Amniotic epithelial cell (primary cell): ENCODE results near the gene LOXL3.
"Not testable (repeated sequence)": the region's sequence is repeated elsewhere in the genome, so short reads cannot be mapped to it uniquely, and the experiment has no call there.

Experiments used
- DNase-seq: peaks from one replicate; pipeline ENCODE4 v3.0.0-alpha.2; 2010; ENCODE audit warnings: low read depth

LOXL3 gene

DNA sequence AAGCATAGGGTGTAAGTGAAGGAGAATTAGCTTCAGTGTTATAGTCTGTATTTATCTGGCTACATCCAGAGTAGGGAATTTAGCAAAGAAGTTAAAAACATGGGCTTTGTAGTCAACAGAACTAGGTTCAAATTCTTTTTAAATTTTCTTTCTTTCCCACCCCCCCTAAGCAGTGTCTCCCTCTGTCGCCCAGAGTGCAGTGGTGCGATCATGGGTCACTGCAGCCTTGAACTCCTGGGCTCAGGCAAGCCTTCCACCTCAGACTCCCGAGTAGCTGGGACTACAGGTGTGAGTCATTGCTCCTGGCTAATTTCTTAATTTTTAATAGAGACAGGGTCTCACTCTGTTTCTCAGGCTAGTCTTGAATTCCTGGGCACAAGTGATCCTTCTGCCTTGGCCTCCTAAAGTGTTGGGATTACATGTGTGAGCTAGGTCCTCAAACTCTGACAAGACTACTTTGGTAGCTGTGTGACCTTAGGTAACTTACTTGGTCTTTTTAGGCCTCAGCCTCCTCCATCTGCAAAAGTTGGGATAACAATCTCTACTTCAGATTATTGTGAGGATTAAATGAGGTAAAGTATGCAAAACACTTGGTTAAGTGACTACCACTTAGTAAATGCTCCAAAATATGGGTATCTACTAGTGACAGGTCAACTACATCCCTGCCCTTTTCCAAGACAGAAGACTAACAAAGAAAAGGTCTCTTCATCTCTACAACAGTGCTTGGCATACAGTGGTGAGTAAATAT lies 18.6 kb upstream of the LOXL3 start:
- DNase-seq = no peak

DNA sequence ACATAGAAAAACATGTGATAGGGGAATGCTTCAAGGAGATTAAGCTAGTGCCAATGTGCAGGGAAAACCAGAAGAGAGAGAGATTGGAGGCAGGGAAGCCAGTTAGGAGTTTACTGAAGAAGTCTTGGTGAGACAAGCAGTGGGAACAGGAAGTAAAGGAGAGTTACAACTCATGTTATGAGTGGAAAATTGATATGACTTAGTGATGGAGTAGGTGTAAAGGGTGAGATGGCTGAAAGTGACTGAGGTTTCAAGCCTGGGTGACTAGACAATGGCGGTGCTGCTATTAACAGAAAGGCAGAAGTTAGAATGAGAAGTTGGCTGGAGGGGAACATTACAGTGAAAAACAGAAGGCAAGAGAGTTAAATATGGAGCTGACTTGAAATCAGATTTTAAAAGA lies 17.3 kb upstream of the LOXL3 start:
- no peak for DNase-seq

DNA sequence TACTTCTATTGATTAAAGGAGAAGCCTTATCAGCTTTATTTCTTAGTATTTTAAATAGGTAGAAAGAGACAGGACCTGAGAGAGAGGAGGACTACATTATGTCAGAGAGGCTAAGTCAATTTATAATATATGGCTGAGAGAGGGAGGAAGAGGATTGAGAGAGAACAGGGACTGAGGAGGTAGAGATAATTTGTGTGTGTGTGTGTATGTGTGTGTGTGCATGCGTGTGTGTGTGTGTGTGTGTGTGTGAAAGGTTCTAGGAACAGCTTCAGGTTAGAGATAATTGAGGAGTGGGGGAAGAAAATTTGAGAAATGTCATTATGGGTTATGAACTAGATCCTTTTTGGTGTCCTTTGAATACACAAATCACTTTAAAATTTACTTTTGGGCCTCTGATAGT lies 15.9 kb upstream of the LOXL3 start:
- DNase-seq = no peak

- peak; percentile 87 for DNase-seq
Measured at GRCh38 chr2:74567881-74568280, 14.1 kb upstream of the LOXL3 start.

GRCh38 chr2:74566754-74567085 lies 13.0 kb upstream of the LOXL3 start:
- peak; percentile 56 for DNase-seq

- no peak for DNase-seq
Measured at GRCh38 chr2:74566076-74566753, 12.5 kb upstream of the LOXL3 start.

GRCh38 chr2:74564222-74564621 lies 10.5 kb upstream of the LOXL3 start:
- DNase-seq = peak; percentile 28

DNA sequence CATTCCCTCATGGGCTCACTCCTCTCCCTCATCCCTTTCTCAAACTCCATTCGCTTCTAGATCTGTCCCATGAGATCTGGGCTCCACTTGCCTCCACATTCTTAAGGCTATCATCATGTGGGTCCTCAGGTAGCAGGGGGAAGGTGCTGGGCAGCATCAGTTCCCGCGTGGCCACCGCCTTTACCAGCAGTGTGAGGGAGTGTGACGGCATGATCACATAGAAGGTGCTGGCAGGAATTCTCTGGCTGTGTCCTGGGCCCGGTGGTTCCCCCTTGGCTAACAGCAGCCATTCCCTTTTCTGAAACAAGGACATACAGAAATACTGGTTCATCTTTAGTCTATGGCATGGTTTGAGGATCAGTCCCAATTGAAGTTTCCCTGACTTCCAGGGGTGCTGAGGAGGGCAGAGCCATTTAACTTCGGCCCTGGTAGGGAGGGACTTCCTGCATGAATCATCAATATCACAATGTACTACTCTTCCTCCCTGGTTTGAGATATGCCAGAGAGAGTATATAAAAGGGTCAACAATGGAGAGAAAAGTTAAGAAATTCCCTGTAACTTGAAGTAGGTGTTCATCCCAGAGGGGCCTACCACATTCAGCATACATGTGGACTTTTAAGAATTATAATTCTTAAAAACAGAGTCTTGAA lies 8.5 kb upstream of the LOXL3 start:
- no peak for DNase-seq

DNA sequence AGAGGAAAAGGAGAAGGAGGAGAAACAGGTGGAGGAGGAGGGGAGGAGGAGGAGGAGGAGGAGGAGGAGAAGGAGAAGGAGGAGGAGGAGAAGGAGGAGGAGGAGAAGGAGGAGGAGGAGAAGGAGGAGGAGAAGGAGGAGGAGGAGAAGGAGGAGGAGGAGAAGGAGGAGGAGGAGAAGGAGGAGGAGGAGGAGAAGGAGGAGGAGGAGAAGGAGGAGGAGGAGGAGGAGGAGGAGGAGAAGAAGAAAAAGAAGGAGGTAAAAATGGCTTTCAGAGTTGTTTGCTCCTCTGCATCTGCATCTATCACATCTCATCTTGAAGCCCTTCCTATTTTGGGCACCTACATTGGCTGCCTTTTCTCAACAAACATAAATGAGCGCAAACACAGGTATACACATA lies 7.3 kb upstream of the LOXL3 start:
- DNase-seq = not testable (repeated sequence)

DNA sequence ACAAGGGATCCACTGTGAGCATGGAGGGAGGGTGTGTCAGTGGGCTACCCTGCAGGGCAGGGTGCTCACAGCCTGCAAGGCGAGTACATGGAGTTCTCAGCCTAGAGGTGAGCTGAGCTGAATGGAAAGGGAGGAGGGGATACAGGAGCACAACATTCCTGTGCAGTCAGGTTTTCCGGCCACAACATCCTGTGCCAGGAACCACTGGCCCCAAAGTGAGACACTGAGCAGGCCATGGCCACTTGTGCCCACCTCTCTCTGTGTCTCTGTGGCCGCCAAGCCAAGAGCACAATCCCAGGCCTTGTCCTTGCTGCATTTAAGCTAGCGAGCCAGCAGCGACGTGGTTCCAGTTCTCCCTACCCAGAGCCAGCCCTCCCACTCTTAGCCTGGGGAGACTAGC lies 6.8 kb upstream of the LOXL3 start:
- DNase-seq = no peak

DNA sequence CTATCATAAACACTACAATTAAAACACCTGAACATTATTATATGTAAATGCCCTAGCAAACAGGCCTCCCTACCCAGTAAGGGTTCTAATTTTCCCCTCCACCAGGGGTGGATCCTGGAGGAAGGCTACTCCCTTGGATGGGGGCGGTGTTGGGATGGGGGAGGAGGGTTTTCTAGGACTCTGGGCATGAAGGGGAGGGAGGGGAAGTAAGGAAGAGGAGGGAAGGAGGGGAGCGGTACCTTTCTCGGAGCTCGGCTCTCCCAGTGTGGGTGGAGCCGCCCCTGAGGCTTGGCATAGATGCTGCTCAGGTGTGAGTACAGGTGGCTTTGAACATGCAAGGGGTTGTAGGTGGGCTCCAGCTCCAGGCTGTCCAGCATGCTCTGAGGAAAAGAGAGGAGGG lies 6.2 kb upstream of the LOXL3 start:
- DNase-seq = no peak

DNA sequence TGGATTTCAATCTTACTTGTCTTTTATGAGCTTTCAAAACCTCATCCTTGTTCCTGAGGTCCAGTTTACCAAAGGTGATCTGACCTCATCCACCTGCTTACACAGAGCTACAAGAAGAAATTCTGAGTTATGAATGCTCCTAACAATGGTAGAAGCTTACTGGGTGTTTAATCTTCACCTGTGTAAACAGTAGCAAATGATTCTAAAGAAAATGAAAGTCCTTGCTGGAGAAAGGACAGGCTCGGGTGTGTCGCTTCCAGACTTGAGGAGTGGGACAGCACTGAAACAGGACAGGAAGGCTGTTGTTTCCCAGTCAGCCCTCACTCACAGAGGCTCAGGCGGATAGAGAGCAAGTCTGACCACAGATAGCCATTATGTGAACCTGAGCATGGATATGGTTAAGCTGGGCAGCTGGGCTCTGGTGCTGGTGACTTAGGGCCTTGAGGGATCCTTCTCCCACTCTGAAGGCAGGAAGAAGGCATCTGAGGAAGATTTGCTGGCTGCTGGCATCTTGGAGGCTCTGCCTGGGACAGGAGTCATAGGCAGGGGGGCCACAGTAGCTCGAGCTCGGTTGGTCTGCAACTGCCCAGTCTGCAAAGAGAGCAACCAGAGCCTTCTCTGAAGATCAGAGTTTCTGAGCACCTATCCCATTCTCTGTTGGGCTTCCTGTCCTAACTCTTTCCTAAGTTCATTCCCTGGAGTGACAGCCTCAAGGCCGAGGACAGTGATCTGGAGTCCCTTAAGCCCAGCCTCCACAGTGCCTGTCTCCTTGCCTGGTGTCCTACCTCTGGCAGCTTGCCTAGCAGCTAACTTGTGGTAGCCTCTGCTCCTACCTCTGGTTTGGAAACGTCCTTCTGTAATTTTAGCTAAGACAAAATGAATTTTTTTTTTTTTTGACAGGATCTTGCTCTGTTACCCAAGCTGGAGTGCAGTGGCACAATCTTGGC lies 4.8 kb upstream of the LOXL3 start:
- no peak for DNase-seq

DNA sequence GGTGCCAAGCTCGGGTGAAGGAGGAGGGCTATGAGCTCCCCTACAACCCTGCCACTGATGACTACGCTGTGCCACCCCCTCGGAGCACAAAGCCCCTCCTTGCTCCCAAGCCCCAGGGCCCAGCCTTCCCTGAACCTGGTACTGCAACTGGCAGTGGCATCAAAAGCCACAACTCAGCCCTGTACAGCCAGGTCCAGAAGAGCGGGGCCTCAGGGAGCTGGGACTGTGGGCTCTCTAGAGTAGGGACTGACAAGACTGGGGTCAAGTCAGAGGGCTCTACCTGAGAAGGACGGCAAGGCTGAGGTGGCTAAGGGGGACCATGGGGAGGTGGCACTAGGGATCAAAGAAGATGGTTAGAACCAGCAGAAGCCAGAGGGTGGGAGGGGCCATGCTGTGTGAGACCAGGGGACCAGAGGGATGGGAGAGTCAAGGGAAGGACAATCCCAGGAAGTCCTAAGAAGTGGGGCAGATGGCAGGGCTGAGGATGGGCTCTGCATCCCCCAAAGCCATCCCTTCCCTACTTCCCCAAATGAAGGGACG lies 3.2 kb upstream of the LOXL3 start:
- DNase-seq = no peak

GRCh38 chr2:74556159-74556558 lies 2.4 kb upstream of the LOXL3 start:
- no peak for DNase-seq

DNA sequence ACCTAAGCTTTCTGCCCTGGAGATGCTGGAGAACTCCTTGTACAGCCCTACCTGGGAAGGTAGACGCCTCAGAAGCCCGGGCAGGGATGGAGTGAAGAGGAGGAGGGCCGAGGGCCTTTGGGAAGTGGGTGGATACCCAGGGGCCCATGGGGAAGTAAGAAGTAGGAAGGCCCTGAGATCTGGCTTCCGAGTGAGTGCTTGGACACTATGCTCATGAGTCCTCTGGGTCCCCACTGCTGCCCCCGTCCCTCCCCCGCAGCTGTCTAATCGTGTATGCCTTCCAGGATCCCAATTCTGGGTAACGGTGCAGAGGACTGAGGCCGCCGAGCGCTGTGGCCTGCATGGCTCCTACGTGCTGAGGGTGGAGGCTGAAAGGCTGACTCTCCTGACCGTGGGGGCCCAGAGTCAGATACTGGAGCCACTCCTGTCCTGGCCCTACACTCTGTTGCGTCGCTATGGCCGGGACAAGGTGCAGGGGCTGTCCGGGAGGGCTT lies 1.9 kb upstream of the LOXL3 start:
- no peak for DNase-seq

GRCh38 chr2:74554820-74555531 lies 1.2 kb upstream of the LOXL3 start:
- peak; percentile 27 for DNase-seq

DNA sequence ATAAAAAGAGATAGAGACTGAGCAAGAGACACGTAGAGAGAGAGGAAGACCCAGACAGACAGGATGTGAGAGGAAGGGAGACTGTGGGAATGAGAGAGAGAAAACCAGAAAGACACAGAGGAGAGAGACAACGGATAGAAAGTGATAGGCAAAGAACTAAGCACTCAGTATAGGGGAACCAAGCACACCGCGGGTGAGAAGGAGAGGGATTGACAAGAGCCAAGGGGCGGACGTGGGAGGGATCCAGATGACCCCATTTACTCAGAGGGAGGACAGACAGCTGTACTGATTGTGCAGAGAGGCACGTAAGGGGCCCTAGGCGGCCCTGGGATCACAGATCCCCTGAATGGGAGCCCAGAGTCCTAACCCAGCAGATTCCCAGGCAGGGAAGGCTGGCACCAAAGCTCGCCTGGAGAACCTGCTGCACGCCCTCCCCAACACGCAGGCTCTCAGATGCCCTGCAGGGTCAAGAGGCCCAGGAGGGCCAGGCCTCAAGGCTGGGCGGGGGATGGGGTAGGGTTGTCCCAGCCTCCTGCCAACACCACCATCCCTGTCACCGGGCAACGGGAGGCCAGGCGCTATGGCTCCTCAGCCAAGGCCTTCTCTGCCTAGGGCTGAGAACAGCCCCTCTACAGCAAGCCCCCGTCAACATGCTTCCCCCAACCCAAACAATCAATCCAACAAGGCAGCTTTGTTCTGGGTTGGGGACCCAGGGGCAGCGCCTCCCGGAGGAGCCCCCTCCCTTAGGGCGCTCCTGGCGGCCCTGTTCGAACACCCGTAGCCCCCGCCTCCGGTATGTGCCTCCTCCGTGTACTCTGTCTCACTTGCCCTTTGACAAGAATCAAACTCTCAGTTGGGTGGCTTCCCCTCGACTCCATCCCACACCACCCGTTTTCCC lies 579 bp downstream of the LOXL3 start:
- DNase-seq = peak; percentile 31

DNA sequence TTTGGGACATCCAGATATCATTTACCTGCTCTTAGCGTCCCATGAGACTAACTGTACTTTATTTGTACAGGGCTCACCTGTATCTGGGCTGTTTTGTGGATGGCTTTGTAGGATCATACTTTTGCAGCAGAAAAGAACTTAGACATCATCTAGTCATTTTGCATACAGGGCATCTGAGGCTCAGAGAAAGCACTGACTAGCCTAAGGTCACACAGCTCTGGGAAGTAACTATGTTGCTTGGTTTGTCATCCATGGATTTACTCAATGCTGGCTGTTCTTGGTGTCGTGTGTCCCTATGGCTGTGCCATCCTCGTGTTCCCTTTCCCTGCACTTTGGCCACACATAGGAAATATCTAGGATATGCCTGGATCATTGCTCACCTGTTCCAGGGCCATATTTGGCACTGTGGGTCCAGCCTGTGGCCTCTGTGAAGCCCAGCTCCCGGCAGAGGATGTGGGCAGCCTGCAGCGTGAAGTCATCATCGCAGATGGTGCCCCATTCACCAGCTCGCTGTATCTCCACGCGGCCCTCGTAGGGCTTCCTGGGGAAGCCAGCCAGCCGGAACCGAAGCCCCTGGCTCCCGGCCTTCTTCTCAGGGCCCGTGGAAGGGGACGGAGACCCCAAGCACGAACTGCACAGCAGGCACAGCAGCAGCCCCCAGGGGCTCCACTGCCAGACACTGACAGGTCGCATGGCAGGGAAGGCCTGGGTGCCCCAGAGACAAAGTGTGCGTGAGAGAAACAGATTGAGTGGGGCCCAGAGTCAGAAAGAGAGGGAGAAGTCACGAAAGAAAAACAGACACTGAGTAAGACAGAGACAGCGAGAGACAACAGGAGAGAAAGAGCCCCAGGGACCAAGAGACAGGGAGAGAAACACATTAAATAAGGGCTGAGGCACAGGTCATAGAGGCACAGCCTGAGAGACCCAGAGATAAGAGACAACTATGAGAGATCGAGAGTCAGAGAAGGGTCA lies 1.5 kb downstream of the LOXL3 start:
- DNase-seq = no peak

DNA sequence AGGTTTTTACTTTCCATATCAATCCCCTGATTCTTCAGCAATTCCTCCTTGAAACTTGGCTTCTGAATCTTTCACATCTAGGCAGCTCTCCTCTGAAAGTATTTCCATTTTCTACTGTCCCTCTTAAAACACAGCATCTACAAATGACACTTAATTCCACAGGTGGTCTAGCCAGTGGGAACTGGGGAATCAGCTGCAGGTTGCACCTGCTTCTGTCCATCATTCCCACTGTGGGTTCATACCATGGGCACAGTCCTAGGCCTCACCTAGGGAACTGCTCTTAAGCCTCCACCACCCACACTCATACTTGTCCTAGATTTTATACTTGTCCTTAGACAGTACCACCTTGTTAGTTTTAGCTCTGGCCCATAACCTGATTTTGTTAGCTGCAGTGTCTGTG lies 2.2 kb downstream of the LOXL3 start:
- DNase-seq = no peak
